KMS-11 (cell line): Measurements from ENCODE around the gene PNMT.

ENCODE experiments used
- H2AFZ ChIP-seq: fragments of 200-600 bp; sonication (generic); 2 replicates; pipeline ENCODE4 v1.6.1; 2016; ENCODE audit warnings: antibody characterized with exemption, mixed run types, low read depth
- H3K27ac ChIP-seq: fragments of 200-600 bp; sonication (generic); 2 replicates; pipeline ENCODE4 v1.6.1; 2016; ENCODE audit warnings: mild to moderate bottlenecking, mixed run types
- H3K27me3 ChIP-seq: fragments of 200-600 bp; sonication (generic); 2 replicates; pipeline ENCODE4 v1.6.1; 2017; ENCODE audit warnings: mild to moderate bottlenecking, low read depth, mixed run types, moderate library complexity; ENCODE audit not compliant: insufficient read depth
- H3K36me3 ChIP-seq: fragments of 200-600 bp; sonication (generic); 2 replicates; pipeline ENCODE4 v1.6.1; 2017; ENCODE audit warnings: mild to moderate bottlenecking, mixed run types; ENCODE audit not compliant: insufficient read depth
- H3K4me1 ChIP-seq: fragments of 200-600 bp; sonication (generic); 2 replicates; pipeline ENCODE4 v1.6.1; 2016; ENCODE audit warnings: mild to moderate bottlenecking, low read depth, mixed run types; ENCODE audit not compliant: poor library complexity, severe bottlenecking
- H3K4me2 ChIP-seq: fragments of 200-600 bp; sonication (generic); 2 replicates; pipeline ENCODE4 v1.7.0; 2016; ENCODE audit warnings: mild to moderate bottlenecking, mixed run types
- H3K4me3 ChIP-seq: fragments of 200-600 bp; sonication (generic); IDR thresholded peaks from 2 replicates; pipeline ENCODE4 v1.6.1; 2017; ENCODE audit warnings: low read depth, low read length, mixed read lengths; ENCODE audit not compliant: insufficient read depth
- H3K79me2 ChIP-seq: fragments of 200-600 bp; sonication (generic); 2 replicates; pipeline ENCODE4 v1.6.1; 2016; ENCODE audit warnings: low read depth, mixed run types; ENCODE audit not compliant: insufficient read depth
- H3K9ac ChIP-seq: fragments of 200-600 bp; sonication (generic); 2 replicates; pipeline ENCODE4 v1.6.1; 2016; ENCODE audit warnings: mild to moderate bottlenecking, mixed run types
- H4K20me1 ChIP-seq: fragments of 200-600 bp; sonication (generic); 2 replicates; pipeline ENCODE4 v1.6.1; 2016; ENCODE audit warnings: mild to moderate bottlenecking, mixed run types; ENCODE audit not compliant: insufficient read depth
- CTCF ChIP-seq: fragments of 200-600 bp; sonication (generic); conservative IDR thresholded peaks from 2 replicates; pipeline ENCODE4 v1.6.1; 2017; ENCODE audit warnings: low read depth, mild to moderate bottlenecking, antibody characterized with exemption, low read length, moderate library complexity, mixed read lengths

The PNMT gene

GRCh38 chr17:39716879-39717536, 48.8 kb downstream of the PNMT start:
- H3K4me1 ChIP-seq: no peaks in the 10 kb centered on the region
- H3K9ac ChIP-seq: no peak overlapping the region
- no peaks in the 10 kb centered on the region for H3K27me3 ChIP-seq
- no peak overlapping the region for H3K27ac ChIP-seq
- no peak for TF ChIP-seq CTCF
- H3K4me2 ChIP-seq: no peak overlapping the region
- H3K4me3 ChIP-seq: no peak overlapping the region
- no peaks in the 10 kb centered on the region for H3K79me2 ChIP-seq
- H4K20me1 ChIP-seq: no peaks in the 10 kb centered on the region
- H3K36me3 ChIP-seq: no peaks in the 10 kb centered on the region
- no peak overlapping the region for H2AFZ ChIP-seq

DNA sequence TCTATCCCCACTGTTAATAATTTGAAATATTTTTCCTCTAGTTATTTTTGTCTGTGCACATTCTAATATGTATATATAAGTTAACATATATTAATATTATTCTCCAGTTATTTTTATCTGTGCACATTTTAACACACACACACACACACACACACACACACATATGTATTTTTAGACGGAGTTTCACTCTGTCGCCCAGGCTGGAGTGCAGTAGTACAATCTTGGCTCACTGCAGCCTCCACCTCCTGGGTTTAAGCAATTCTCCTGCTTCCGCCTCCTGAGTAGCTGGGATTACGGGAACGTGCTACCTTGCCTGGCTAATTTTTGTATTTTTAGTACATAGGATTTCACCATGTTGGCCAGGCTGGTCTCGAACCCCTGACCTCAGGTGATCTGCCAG, 49.4 kb downstream of the PNMT start:
- H3K36me3 ChIP-seq: no peaks in the 10 kb centered on the region
- H3K27me3 ChIP-seq: no peaks in the 10 kb centered on the region

GRCh38 chr17:39719563-39720355, 51.5 kb downstream of the PNMT start:
- no peaks in the 10 kb centered on the region for H3K4me1 ChIP-seq
- H3K9ac ChIP-seq: no peak overlapping the region
- H3K4me2 ChIP-seq: no peak overlapping the region
- no peaks in the 10 kb centered on the region for H3K79me2 ChIP-seq
- no peak overlapping the region for H3K27ac ChIP-seq
- H3K27me3 ChIP-seq: no peaks in the 10 kb centered on the region
- no peak overlapping the region for H2AFZ ChIP-seq
- TF ChIP-seq CTCF: no peak
- H3K36me3 ChIP-seq: no peaks in the 10 kb centered on the region
- H4K20me1 ChIP-seq: no peaks in the 10 kb centered on the region
- H3K4me3 ChIP-seq: no peak overlapping the region

More for the DNA sequence above, 49.4 kb downstream of the PNMT start:
- H3K9ac ChIP-seq: no peak overlapping the region
- H3K4me1 ChIP-seq: no peaks in the 10 kb centered on the region
- H3K79me2 ChIP-seq: no peaks in the 10 kb centered on the region
- no peak overlapping the region for H3K4me2 ChIP-seq
- no peak for TF ChIP-seq CTCF
- H3K4me3 ChIP-seq: no peak overlapping the region
- no peak overlapping the region for H3K27ac ChIP-seq
- no peak overlapping the region for H2AFZ ChIP-seq
- no peaks in the 10 kb centered on the region for H4K20me1 ChIP-seq
